Endothelial cell of umbilical vein (primary cell): ENCODE data around the gene KCNN3. TPM values are rescaled to one million over a fixed set of nuclear protein-coding genes. Genes with fewer than 3 reads are reported as not detected.

Source experiments
- BruUV-seq: library from RNA; stranded (reverse); fragments of 400-500 nt; replicated peaks from 2 replicates; lab custom pipeline; 2021; lab: Mats Ljungman, UMichigan
- CTCF ChIA-PET: fragments of 300-600, 350-600 bp; sonication (Branson Sonifier 250); formaldehyde crosslinking; loops from one replicate; lab custom pipeline; 2021; ENCODE audit warnings: antibody characterized with exemption, inconsistent platforms; lab: Charles Lee
- POLR2A ChIA-PET: fragments of 300-600, 350-600 bp; sonication (Branson Sonifier 250); formaldehyde crosslinking; loops from one replicate; lab custom pipeline; 2021; ENCODE audit warnings: antibody characterized with exemption, inconsistent platforms; lab: Charles Lee
- DNase-seq: peaks from one replicate; pipeline ENCODE4 v3.0.0-alpha.2; 2011; ENCODE audit warnings: low read depth, low spot score
- FAIRE-seq: peaks from 2 replicates; lab custom pipeline; 2011; peaks lifted over from hg19 to GRCh38; lab: Jason Lieb, UNC
- H2AFZ ChIP-seq: 2 replicates; pipeline ENCODE4 v1.6.0; 2012; ENCODE audit warnings: low read depth, low read length, control low read depth, inconsistent platforms
- H3K27ac ChIP-seq: 2 replicates; pipeline ENCODE4 v1.5.1; 2011; ENCODE audit warnings: low read depth, mild to moderate bottlenecking, control low read depth, low read length, moderate library complexity; ENCODE audit not compliant: insufficient read depth
- H3K27me3 ChIP-seq, 2 experiments: 2 replicates each; pipeline versions ENCODE4 v1.6.0 to v1.6.1; 2011; ENCODE audit warnings: low read length in 2 of 2, mixed read lengths in 1 of 2; ENCODE audit not compliant: control insufficient read depth in 2 of 2, insufficient read depth in 2 of 2
- H3K36me3 ChIP-seq, 2 experiments: 2 replicates in 1 of 2; 3 replicates in 1 of 2; pipeline ENCODE4 v1.5.1; 2011; ENCODE audit warnings: low read length in 2 of 2, mild to moderate bottlenecking in 1 of 2, moderate library complexity in 1 of 2; ENCODE audit not compliant: control insufficient read depth in 2 of 2, insufficient read depth in 2 of 2; ENCODE audit errors: extremely low read depth in 1 of 2
- H3K4me1 ChIP-seq: 3 replicates; pipeline ENCODE4 v1.5.1; 2011; ENCODE audit warnings: mild to moderate bottlenecking, low read length; ENCODE audit not compliant: control insufficient read depth, insufficient read depth; ENCODE audit errors: extremely low read depth
- H3K4me2 ChIP-seq: 2 replicates; pipeline ENCODE4 v1.6.1; 2011; ENCODE audit warnings: low read length, control low read depth, mixed read lengths; ENCODE audit not compliant: insufficient read depth
- H3K4me3 ChIP-seq, 3 experiments: fragments of 200-600 bp in 1 of 3; sonication (generic), shearing (Covaris generic) in 1 of 3; replicated peaks in 1 of 3; 2 replicates each; pipeline ENCODE4 v1.5.1; 2011 to 2016; ENCODE audit warnings: control low read depth in 3 of 3, low read length in 3 of 3, mild to moderate bottlenecking in 2 of 3, inconsistent platforms in 1 of 3, low read depth in 1 of 3, moderate library complexity in 1 of 3; ENCODE audit not compliant: insufficient read depth in 1 of 3
- H3K79me2 ChIP-seq: 2 replicates; pipeline ENCODE4 v1.6.0; 2012; ENCODE audit warnings: low read length, inconsistent platforms; ENCODE audit not compliant: control insufficient read depth, insufficient read depth
- H3K9ac ChIP-seq: replicated peaks from 2 replicates; pipeline ENCODE3; 2011; ENCODE audit warnings: low read length, control low read depth; ENCODE audit not compliant: insufficient read depth; ENCODE audit errors: extremely low read depth
- H3K9me1 ChIP-seq: replicated peaks from 3 replicates; pipeline ENCODE4 v1.6.0; 2011; ENCODE audit warnings: mild to moderate bottlenecking, low read length; ENCODE audit not compliant: control insufficient read depth, insufficient read depth; ENCODE audit errors: extremely low read depth
- H3K9me3 ChIP-seq: replicated peaks from 2 replicates; pipeline ENCODE4 v1.5.1; 2012; ENCODE audit warnings: low read length, inconsistent platforms; ENCODE audit not compliant: control insufficient read depth, insufficient read depth
- H4K20me1 ChIP-seq: replicated peaks from 2 replicates; pipeline ENCODE3; 2011; ENCODE audit warnings: mild to moderate bottlenecking, low read length; ENCODE audit not compliant: control insufficient read depth, insufficient read depth; ENCODE audit errors: extremely low read depth
- CTCF ChIP-seq, 2 donors: IDR thresholded peaks; 1 replicate in 1 of 2; 2 replicates in 1 of 2; pipeline ENCODE4 v1.5.1; 2011; ENCODE audit warnings: low read length in 2 of 2, mild to moderate bottlenecking in 2 of 2, moderate library complexity in 2 of 2, control low read depth in 1 of 2, inconsistent platforms in 1 of 2, low read depth in 1 of 2; ENCODE audit not compliant: insufficient read depth in 1 of 2; ENCODE audit errors: extremely low read depth in 1 of 2
- FOS ChIP-seq: IDR thresholded peaks from 2 replicates; pipeline ENCODE4 v1.6.1; 2011; ENCODE audit warnings: mild to moderate bottlenecking, low read length, moderate library complexity, borderline replicate concordance; ENCODE audit not compliant: insufficient read depth
- MAX ChIP-seq: IDR thresholded peaks from 2 replicates; pipeline ENCODE4 v1.6.1; 2011; ENCODE audit not compliant: insufficient read depth, insufficient read length
- MYC ChIP-seq: IDR thresholded peaks from one replicate; pipeline ENCODE4 v1.6.1; 2011; ENCODE audit warnings: mild to moderate bottlenecking, low read depth, low read length
- POLR2A ChIP-seq: IDR thresholded peaks from 2 replicates; pipeline ENCODE4 v1.6.1; 2012; ENCODE audit warnings: low read depth, mild to moderate bottlenecking, control low read depth, low read length
- POLR2AphosphoS5 ChIP-seq: IDR thresholded peaks from 2 replicates; pipeline ENCODE4 v1.6.1; 2012; ENCODE audit warnings: low read depth, mild to moderate bottlenecking, control low read depth, low read length, moderate library complexity; ENCODE audit not compliant: insufficient read depth
- dilution Hi-C: fragments of 300-500 bp; cut with MboI; formaldehyde crosslinking; loops from one replicate; pipeline ENCODE4 v1.15.0; 2019; ENCODE audit warnings: low sequenced_read_pairs; ENCODE audit not compliant: extremely low pct_ligation_motif_present
- intact Hi-C: fragments of 100-400 bp; cut with micrococcal nuclease; formaldehyde crosslinking; loops from one replicate; pipeline ENCODE4 v1.10.0; 2022
- polyA plus RNA-seq, 4 experiments: library from polyadenylated mRNA; depleted of rRNA in 3 of 4; stranded (reverse) in 3 of 4; unstranded in 1 of 4; fragments of >200 nt; gene quantifications; 2 replicates each; pipeline versions ENCODE4 v1.2.1 to v1.2.3, GENCODE V29; 2011 to 2012; ENCODE audit warnings: missing spikeins in 1 of 4
- total RNA-seq: library from RNA; stranded (reverse); gene quantifications from 2 replicates; pipeline ENCODE4 v1.2.3, GENCODE V29; 2021

The KCNN3 gene
- total and polyA plus RNA-seq, 2 donors (not counting 3 experiments of a cell fraction or from before 2014, with no cell fraction given), result 0.91 to 1.1 TPM

GRCh38 chr1:154663471-154664060, 206.5 kb downstream of the KCNN3 start:
- Histone ChIP-seq H3K9ac (no peak overlapping the region), H3K4me2 (no peak overlapping the region), H3K27me3 (peaks cover 7 to 30% of the 10 kb centered on the region in 2 experiments), H3K79me2 (no peaks in the 10 kb centered on the region), H3K4me1 (no peaks in the 10 kb centered on the region), H4K20me1 (no peaks in the 10 kb centered on the region), H3K36me3 (no peaks in the 10 kb centered on the region), H3K9me3 (no peaks in the 10 kb centered on the region), H3K9me1 (no peaks in the 10 kb centered on the region), H3K27ac (no peak overlapping the region), H2AFZ (no peak overlapping the region), H3K4me3 (no peak overlapping the region)
- DNase-seq (no peak), FAIRE-seq (no peak)
- TF ChIP-seq CTCF (IDR thresholded peaks at IDR 0.05; ENCODE audit: extremely low read depth in 1 of 2, insufficient read depth in 1 of 2, low read depth in 1 of 2, low read length in 2 of 2) (no peak), MAX (no peak), MYC (no peak), POLR2AphosphoS5 (no peak), FOS (no peak), POLR2A (no peak)
- intact Hi-C loops (no loop called here), dilution Hi-C loops (no loop called here)
- POLR2A ChIA-PET, result interaction anchor here (0.7 kb wide), 1 partner anchor 78 kb away, joined by 3 read pairs; no protein-coding TSS in a partner anchor
- CTCF ChIA-PET, result interaction anchor here (1.2 to 2.4 kb wide), 3 partner anchors 97 to 183 kb away, joined by 3 to 10 read pairs (median 6); no protein-coding TSS in a partner anchor
- no TSS peak for BruUV-seq
